GM18507 (cell line): ENCODE results near the gene PRXL2B.
"Not testable (repeated sequence)": the region's sequence is repeated elsewhere in the genome, so short reads cannot be mapped to it uniquely, and the experiment has no call there.

Experiments
- DNase-seq: peaks from one replicate; pipeline ENCODE4 v3.0.0; 2011; ENCODE audit warnings: low read depth; ENCODE audit not compliant: insufficient read length; ENCODE audit errors: extremely low spot score
- FAIRE-seq: peaks from 2 replicates; lab custom pipeline; 2011; peaks lifted over from hg19 to GRCh38; lab: Jason Lieb, UNC

PRXL2B gene

GRCh38 chr1:2607641-2608091, 21.1 kb downstream of the PRXL2B start:
- DNase-seq (no peak), FAIRE-seq (no peak)

GRCh38 chr1:2609319-2610035, 22.9 kb downstream of the PRXL2B start:
- FAIRE-seq (no peak), DNase-seq (no peak)

DNA sequence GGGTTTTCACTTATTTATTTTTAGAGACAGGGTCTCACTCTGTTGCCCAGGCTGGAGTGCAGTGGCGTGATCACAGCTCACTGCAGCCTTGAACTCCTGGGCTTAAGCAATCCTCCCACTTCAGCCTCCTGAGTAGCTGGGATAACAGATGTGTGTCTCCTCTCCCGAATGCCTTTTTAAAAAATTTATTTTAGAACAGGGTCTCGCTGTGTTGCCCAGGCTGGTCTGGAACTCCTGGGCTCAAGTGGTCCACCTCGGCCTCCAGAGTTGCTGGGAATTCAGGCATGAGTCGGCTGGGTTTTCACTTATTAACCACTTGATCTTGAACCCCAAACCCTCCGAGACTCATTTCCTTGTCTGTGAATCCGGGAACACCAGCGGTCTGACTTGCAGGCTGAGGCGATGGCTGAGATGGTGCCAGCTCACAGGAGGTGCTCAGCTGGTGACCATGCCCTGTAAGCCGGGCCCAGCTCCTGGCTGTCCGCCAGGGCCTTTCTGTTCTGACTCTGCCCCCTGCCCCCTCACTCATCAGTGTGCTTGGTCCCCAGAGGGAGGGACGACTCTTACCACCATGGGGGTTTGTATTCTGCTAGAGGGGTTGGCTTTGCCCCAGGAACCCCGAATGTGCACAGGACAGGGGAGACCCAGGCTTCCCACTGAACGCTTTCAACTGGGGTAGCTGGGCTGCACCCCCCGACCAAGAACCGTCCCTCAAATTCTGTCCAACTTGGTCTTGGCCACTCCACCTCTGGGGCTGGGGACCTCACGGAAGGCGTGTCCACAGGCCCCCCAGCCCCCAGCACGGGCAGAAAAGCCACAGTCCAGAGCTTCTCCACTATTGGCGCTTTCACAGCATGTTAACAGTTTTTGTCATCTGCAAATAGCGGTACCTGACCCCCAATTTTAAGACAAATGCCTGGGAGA, 23.7 kb downstream of the PRXL2B start:
- DNase-seq (no peak), FAIRE-seq (no peak)

GRCh38 chr1:2611031-2611501, 24.5 kb downstream of the PRXL2B start:
- DNase-seq (peak; percentile 22), FAIRE-seq (no peak)

- DNase-seq (no peak), FAIRE-seq (no peak)
Measured at GRCh38 chr1:2611621-2612437, 25.3 kb downstream of the PRXL2B start.

DNA sequence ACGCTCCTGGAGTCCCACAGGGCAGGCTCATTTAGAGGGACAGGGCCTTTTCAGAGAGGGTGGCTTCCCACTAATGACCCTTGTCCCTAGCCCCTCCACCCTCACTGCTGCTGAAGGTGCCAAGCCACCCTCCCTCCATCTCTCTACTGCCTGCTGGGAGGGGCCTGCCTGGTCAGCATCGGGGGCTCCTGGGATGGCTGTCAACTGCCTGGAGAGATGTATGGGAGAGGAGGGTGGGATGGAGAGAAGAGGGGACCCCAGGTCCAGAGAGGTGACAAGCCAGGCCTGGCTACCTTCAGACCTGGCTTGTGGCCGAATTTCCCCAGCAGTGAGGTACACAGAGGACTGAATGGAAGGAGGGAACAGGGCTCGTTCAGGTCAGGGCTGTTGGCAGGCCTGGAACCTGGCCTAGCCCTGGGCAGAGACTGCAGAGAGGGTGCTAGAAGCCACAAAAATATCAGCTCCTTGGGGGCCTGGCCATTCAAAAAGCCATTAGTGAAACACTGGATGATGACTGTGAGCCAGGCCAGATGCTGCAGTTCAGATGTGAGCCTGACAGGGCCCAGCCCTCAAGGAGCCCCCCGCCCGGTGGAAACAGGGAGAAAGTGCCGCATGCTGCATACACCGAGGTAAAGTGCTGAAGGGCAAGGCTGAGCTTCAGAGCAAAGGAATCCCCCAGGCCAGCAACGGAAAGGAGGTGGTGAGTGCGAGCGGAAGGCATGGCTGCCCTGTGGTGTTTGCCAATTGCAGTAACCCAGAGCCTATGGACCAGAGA, 26.2 kb downstream of the PRXL2B start:
- FAIRE-seq: no peak

GRCh38 chr1:2614145-2614544, 27.6 kb downstream of the PRXL2B start:
- no peak for FAIRE-seq

More for the DNA sequence above, 26.2 kb downstream of the PRXL2B start:
- DNase-seq: no peak

GRCh38 chr1:2617971-2618470, 31.4 kb downstream of the PRXL2B start:
- no peak for FAIRE-seq
- no peak for DNase-seq

More at GRCh38 chr1:2614145-2614544, 27.6 kb downstream of the PRXL2B start:
- DNase-seq: no peak

GRCh38 chr1:2623571-2624337, 37.2 kb downstream of the PRXL2B start:
- DNase-seq (no peak), FAIRE-seq (no peak)

DNA sequence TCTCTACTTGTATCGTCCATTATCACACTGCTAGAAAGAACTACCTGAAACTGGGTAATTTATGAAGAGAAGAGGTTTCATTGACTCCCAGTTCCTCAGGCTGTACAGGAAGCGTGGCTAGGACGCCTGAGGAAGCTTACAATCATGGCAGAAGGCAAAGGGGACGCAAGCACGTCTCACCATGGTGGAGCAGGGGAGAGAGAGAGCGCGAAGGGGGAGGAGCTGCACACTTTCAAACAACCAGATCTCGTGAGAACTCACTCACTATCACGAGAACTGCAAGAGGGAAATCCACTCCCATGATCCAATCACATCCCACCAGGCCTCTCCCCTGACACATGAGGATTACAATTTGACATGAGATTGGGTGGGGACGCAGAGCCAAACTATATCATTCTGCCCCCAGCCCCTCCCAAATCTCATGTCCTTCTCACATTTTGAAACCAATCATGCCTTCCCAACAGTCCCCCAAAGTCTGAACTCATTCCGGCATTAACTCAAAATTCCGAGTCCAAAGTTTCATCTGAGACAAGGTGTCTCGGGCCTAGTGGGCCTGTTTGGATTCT, 38.2 kb downstream of the PRXL2B start:
- DNase-seq: no peak

DNA sequence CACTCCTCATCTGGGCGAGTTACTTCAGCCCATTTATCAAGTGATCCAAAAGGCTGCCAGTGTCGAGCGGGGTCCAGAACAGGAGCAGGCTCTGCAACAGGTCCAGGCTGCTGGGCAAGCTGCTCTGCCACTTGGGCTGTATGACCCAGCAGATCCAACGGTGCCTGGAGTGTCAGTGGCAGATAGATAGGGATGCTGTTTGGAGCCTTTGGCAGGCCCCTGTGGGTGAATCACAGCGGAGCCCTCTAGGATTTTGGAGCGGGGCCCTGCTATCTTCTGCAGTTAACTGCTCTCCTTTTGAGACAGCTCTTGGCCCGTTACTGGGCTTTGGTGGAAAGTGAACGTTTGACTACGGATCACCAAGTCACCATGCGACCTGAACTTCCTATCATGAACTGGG, 38.7 kb downstream of the PRXL2B start:
- no peak for FAIRE-seq

More for the DNA sequence above, 38.2 kb downstream of the PRXL2B start:
- FAIRE-seq: no peak

DNA sequence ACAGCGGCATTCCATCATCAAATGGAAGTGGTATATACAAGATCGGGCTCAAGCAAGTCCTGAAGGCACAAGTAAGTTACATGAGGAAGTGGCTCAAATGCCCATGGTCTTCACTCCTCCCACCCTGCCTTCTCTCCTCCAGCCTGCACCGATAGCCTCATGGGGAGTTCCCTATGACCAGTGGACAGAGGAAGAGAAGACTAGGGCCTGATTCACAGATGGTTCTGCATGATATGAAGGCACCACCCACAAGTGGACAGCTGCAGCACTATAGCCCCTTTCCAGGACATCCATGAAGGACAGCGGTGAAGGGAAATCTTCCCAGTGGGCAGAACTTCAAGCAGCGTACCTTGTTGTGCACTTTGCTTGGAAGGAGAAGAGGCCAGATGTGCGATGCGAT, 39.2 kb downstream of the PRXL2B start:
- DNase-seq, FAIRE-seq: not testable (repeated sequence)

More for the DNA sequence above, 38.7 kb downstream of the PRXL2B start:
- DNase-seq: no peak

- DNase-seq (no peak), FAIRE-seq (no peak)
Measured at GRCh38 chr1:2627746-2628145, 41.2 kb downstream of the PRXL2B start.

- DNase-seq (no peak), FAIRE-seq (no peak)
Measured at GRCh38 chr1:2628191-2628932, 41.8 kb downstream of the PRXL2B start.

DNA sequence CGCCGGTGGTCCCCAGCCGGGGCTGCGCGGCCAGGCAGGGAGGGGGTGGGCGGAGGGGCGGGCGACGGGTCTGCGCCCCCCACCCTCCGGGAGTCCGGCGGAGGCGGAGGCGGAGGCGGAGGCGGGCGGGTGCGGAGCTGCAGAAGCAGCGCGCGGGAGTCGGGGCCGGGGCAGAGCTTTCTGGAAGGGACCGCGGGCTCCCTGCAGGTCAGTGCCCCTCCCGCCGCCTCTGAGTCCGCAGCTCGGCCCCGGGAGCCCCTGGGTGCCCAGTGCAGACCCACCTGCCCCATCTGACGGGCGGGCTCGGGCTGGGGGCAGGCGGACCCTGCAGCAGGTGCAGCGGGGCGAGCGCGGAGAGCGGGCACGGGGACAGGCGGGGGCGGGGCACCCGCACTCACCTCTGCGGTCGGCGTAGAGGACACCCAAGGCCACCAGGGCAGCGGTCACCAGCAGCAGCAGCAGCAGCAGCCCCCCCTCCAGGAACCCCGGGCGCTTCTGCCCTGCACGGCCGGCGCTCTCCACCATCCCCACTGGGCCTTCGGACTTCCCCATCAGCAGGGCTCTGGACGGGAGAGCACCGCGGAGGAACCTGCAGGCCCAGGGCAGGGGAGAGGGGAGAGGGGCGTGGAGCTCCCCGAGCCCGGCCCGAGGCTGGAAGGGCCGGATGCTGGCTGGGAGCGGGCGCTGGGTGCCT, 42.5 kb downstream of the PRXL2B start:
- FAIRE-seq (no peak), DNase-seq (no peak)
